ENCODE measurements around the gene ARHGEF25. TPM values are rescaled to one million over a fixed set of nuclear protein-coding genes. Genes with fewer than 3 reads are reported as not detected.
"Not testable (repeated sequence)": the region's sequence is repeated elsewhere in the genome, so short reads cannot be mapped to it uniquely, and the experiment has no call there.

ARHGEF25 gene
- total RNA-seq, 1 donor: 1.3 TPM

GRCh38 chr12:57584690-57585089 lies 26.5 kb upstream of the ARHGEF25 start:
- DNase-seq (ENCODE audit: low read depth in 2 of 3, low spot score in 2 of 3): no peak

DNA sequence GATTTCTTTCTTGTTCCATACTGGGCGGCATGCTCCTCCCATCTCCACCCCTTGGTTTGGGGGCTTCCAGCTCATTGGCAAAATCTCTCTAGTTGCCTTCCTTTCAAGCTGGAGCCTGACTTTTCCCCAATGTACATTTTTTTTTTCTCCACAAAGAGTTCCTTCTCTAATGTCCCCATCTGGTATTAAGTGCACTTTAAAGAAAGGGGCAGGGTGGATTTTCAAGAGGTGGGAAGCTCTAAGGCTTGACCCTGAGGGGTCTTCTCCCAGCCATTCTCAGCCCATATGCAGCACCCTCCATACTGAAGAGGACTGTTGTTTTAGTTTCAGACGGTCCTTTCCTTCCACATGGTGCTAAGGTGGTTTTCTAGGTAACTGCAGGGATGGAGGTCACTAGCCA lies 26.1 kb upstream of the ARHGEF25 start:
- no peak for DNase-seq (ENCODE audit: low read depth in 2 of 3, low spot score in 2 of 3)

GRCh38 chr12:57586128-57586527 lies 25.1 kb upstream of the ARHGEF25 start:
- no peak for DNase-seq (ENCODE audit: low read depth in 2 of 3, low spot score in 2 of 3)

- DNase-seq (ENCODE audit: low read depth in 2 of 3, low spot score in 2 of 3): no peak
Observed at GRCh38 chr12:57586832-57587429, 24.3 kb upstream of the ARHGEF25 start.

- not testable (repeated sequence) for DNase-seq (ENCODE audit: low read depth in 2 of 3, low spot score in 2 of 3)
Observed at GRCh38 chr12:57588951-57589610, 22.2 kb upstream of the ARHGEF25 start.

DNA sequence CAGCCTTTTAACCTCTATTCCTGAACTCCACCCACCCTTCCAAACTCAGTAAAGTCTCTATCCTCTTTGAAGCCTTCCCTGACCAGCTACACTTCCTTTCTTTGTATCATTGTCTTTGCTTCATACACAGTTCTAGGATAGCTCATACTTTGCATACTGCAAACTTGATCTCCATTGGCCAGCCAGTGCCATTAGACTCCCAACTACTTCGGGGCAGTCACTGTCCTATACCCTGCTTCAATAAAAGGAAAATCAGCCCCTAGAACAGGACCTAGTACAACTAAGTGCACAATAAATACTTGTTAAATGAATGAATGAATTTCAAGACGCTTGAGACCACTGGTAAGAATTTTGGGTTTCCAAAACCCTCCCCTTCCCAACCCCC lies 20.8 kb upstream of the ARHGEF25 start:
- DNase-seq (ENCODE audit: low read depth in 2 of 3, low spot score in 2 of 3): no peak

DNA sequence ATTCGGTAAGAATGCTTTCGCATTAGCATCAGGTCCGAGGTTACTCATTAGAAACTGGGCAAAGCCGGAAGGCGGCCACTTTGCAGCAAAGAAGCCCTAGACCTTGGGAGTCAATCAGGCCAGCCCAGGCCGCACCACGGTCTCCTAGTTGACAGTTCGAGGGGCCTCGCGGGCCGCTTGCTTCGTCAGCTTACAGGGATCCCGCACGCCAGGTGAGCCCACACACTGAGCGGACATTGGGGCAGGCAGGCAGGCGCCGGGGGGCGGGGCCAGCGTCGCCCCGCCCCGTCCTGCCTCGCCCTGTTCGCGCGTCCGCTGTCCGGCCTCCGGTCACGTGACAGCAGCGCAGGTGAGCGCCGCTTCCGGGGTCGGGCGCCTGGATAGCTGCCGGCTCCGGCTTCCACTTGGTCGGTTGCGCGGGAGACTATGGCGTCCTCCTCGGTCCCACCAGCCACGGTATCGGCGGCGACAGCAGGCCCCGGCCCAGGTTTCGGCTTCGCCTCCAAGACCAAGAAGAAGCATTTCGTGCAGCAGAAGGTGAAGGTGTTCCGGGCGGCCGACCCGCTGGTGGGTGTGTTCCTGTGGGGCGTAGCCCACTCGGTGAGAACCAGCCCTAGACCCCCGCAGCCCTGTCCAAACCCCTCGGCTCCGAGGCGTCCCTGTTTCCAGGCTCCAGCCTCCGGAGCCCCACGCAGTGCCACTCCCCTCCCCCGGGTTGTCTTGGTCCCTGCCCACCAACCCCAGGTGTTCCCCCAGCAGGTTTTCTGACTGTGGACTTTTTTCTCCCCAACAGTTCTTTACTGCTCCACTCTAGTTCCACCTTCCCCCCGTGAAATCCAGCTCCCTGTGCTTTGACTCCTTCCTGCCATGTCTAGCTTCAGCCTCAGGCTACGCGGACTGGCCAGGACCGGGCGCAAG lies 20.1 kb upstream of the ARHGEF25 start, which contains the start of gene PIP4K2C:
Gene PIP4K2C (plus strand): TSS at position 329 of the 918 bp plus-strand sequence. CDS start 98 bp downstream, at position 427.
- peak; percentile 37 to 59 (median 53) for DNase-seq (ENCODE audit: low read depth in 2 of 3, low spot score in 2 of 3)

GRCh38 chr12:57591782-57592325 lies 19.4 kb upstream of the ARHGEF25 start:
- no peak for DNase-seq (ENCODE audit: low read depth in 2 of 3, low spot score in 2 of 3)

- DNase-seq (ENCODE audit: low read depth in 2 of 3, low spot score in 2 of 3): no peak
Observed at GRCh38 chr12:57592551-57593165, 18.6 kb upstream of the ARHGEF25 start.

- no peak for DNase-seq (ENCODE audit: low read depth in 2 of 3, low spot score in 2 of 3)
Observed at GRCh38 chr12:57593187-57593586, 18.0 kb upstream of the ARHGEF25 start.

GRCh38 chr12:57600395-57600794 lies 10.8 kb upstream of the ARHGEF25 start:
- DNase-seq (ENCODE audit: low read depth in 2 of 3, low spot score in 2 of 3): no peak

DNA sequence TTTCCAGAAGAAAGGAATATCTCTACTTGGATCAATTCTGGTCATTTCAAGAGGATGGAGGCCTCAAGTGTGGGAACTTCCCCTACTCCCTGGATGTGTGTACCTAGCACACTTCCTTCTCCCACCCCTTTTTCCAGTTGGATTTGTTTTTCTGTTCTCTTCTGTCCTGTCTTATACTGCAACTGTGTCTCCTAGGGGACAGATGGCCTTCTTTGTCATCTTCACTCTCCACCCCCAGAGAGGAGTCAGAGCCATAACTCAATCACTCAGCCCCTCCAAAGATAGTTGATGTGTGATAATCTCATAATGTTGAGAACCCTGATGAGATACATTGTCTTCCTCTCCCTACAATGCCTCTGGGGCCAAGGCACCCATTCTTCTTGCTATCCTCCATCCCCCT lies 8.7 kb upstream of the ARHGEF25 start:
- no peak for DNase-seq (ENCODE audit: low read depth in 2 of 3, low spot score in 2 of 3)

DNA sequence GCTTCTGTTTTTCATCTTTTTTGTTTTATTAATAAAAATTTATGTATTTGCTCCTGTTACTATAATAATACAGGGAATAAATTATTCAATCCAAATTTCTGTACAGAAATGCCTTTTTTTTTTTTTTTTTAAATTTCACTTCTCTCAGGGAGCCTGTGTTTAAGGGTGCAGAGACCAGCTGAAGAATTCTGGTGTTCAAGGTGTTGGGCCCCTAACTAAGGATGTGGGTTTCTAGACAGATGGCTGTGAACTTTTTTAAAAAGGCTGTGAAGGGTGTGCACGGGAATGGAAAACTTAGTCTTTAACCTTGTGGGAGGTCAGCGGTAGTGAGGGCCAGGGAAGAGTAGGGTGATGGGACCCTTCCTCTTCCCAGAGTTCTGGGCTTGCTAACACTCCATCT lies 7.9 kb upstream of the ARHGEF25 start:
- DNase-seq (ENCODE audit: low read depth in 2 of 3, low spot score in 2 of 3): no peak

- no peak for DNase-seq (ENCODE audit: low read depth in 2 of 3, low spot score in 2 of 3)
Observed at GRCh38 chr12:57603815-57604453, 7.3 kb upstream of the ARHGEF25 start.

DNA sequence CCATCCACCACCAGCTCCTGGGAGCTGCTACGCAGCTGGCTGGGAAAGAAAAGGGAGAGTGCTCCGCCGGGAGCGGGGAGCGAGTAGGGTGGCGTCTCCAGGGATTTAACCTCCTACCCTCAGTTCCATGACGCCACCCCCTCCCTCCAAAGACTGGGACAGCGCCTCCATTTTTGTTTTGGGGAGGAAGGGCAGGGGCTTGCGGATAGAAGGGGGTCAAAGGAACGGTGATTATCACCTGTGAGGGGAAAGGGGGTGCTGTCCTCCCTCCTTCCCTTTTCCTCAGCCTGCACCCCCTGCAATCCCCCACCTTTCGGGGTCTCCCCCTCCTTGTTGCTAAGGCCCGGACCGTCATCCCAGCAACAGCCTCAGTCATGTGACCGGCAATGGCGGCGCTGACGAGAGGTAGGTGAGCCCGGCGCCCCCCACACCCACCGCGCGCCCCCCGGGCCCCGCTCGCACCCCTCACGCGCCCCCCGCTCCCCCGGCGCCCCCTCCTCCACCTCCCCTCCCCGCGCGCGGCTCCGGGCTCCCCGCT lies 6.7 kb upstream of the ARHGEF25 start, which contains the start of gene DTX3:
Gene DTX3 (plus strand): TSS at position 371 of the 538 bp plus-strand sequence. CDS start 1,694 bp downstream, outside the sequence.
- DNase-seq (ENCODE audit: low read depth in 2 of 3, low spot score in 2 of 3): peak in 2 of 3 donors; percentile 60 to 62

- peak in 1 of 3 donors; percentile 19 for DNase-seq (ENCODE audit: low read depth in 2 of 3, low spot score in 2 of 3)
Observed at GRCh38 chr12:57604992-57605810, 6.0 kb upstream of the ARHGEF25 start.

DNA sequence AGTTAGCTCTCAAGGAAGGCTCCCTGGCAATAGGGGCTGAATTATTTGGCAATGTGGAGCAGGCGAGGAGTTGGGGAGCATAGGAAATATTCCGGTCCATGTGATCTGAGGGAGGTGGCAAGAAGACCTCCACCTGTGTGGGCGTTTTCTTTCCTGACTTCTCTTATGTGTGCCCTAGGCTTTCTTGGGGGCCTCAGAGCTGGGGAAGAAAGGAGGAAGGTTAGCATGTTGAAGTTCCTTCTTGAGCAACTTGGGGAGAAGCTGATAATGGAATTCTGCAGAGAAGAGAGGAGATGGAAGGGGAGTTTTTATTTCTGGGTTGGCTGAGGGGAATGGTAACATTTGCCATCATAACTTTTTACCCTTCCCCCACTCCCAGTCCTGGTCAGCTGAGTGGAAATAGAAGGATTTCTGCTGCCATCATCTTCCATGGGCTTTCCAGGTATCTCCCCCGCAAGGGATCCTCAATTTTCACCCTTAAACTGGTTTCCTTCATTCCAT lies 5.4 kb upstream of the ARHGEF25 start:
- no peak for DNase-seq (ENCODE audit: low read depth in 2 of 3, low spot score in 2 of 3)

GRCh38 chr12:57606399-57606798 lies 4.8 kb upstream of the ARHGEF25 start:
- no peak for DNase-seq (ENCODE audit: low read depth in 2 of 3, low spot score in 2 of 3)

GRCh38 chr12:57606821-57607220 lies 4.4 kb upstream of the ARHGEF25 start:
- DNase-seq (ENCODE audit: low read depth in 2 of 3, low spot score in 2 of 3): no peak
